Measurements from ENCODE around the gene ZBTB22.
"Not testable (repeated sequence)": the region's sequence is repeated elsewhere in the genome, so short reads cannot be mapped to it uniquely, and the experiment has no call there.

The ZBTB22 gene

GRCh38 chr6:33277663-33278391, 39.7 kb downstream of the ZBTB22 start:
- TF ChIP-seq CTCF (IDR thresholded peaks at IDR 0.05; ENCODE audit: insufficient read depth, low read depth, low read length, missing control alignments) = no peak
- peak; percentile 74 for DNase-seq (ENCODE audit: low read depth)
- H3K4me3 ChIP-seq (ENCODE audit: low read depth, low read length) = peak overlapping the region; percentile 90

- DNase-seq (ENCODE audit: low read depth) = peak; percentile 92
- peak within 1 kb of the TSS; percentile 90 for H3K4me3 ChIP-seq (ENCODE audit: low read depth, low read length)
- TF ChIP-seq CTCF (IDR thresholded peaks at IDR 0.05; ENCODE audit: insufficient read depth, low read depth, low read length, missing control alignments) = peak; percentile 55
These were observed 40.5 kb downstream of the ZBTB22 start, which contains the start of gene B3GALT4 for GRCh38 chr6:33276864-33277662. Gene B3GALT4, plus strand, starts transcription at chr6:33277123. Its CDS starts 297 bp downstream, at chr6:33277420.

DNA sequence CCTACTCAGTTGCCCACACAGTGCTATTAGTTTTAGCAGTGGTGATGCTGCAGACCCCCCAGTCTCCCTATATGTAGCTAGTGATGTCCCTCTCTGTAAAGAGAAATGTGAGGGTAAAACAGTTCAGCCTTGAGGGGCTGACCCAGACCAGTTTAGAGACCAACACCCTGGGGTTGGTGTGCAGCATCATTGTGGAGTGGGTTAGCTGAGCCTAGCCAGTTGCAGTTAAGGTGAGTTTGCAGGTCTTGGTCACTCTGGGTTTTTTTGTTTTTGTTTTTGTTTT, 41.0 kb downstream of the ZBTB22 start:
- peak overlapping the region; percentile 90 for H3K4me3 ChIP-seq (ENCODE audit: low read depth, low read length)
- DNase-seq (ENCODE audit: low read depth) = no peak
- TF ChIP-seq CTCF (IDR thresholded peaks at IDR 0.05; ENCODE audit: insufficient read depth, low read depth, low read length, missing control alignments) = no peak

DNA sequence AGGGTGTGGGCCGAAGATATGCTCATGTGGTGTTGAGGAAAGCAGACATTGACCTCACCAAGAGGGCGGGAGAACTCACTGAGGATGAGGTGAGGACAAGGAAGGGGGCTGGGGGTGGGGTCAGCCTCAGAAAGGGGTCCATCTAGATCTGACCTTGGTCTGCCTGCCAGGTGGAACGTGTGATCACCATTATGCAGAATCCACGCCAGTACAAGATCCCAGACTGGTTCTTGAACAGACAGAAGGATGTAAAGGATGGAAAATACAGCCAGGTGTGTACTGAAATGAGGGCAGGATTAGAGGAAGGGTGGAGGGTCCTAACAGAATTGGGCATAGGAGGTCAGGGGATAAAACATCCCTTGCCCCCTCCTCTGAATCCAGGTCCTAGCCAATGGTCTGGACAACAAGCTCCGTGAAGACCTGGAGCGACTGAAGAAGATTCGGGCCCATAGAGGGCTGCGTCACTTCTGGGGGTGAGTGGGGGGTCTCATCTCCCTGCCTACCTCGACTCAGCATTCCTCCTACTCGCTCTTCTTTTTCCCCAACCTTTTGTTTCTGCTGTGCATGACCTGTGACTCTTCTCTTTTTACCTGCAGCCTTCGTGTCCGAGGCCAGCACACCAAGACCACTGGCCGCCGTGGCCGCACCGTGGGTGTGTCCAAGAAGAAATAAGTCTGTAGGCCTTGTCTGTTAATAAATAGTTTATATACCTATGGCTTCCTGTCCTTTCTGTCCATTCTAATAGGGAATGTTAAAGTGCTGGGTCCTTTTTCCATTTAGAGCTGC, 41.6 kb downstream of the ZBTB22 start:
- H3K4me3 ChIP-seq (ENCODE audit: low read depth, low read length) = peak overlapping the region; percentile 90
- not testable (repeated sequence) for DNase-seq (ENCODE audit: low read depth)

DNA sequence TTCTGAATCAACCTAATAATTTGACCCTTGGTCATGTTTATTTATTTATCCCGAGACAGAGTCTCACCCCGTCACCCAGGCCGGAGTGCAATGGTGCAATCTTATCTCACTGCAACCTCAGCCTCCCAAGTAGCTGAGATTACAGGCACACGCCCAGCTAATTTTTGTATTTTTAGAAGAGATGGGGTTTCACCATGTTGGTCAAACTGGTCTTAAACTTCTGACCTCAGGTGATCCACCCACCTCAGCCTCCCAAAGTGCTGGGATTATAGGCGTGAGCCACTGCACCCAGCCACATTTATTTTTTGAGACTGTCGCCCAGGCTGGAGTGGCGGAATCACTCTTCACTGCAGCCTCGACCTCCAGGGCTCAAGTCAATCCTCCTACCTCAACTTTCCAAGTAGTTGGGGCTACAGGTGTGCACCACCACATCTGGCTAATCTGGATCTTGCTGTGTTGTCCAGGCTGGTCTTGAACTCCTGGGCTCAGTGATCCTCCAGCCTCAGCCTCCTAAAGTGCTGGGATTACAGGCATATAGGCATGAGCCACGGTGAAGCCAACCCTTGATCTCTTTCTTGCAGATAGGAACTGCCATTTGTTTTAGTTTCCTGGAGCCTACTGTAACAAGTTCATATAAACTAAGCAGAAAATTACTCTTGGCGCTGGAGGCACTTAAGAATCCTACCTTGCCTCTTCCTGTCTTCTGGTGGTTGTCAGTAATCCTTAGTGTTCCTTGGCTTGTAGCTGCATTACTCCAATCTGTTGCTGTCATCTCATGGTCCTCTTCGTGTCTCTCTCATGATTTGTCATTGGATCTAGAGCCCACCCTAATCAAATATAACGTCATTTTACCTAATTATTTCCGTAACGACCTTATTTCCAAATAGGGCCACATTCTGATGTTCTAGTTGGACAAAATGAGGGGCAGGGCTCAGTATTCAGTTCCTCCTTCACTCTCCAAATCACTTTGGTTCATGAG, 43.3 kb downstream of the ZBTB22 start:
- DNase-seq (ENCODE audit: low read depth) = no peak
- TF ChIP-seq CTCF (IDR thresholded peaks at IDR 0.05; ENCODE audit: insufficient read depth, low read depth, low read length, missing control alignments) = no peak
- peak overlapping the region; percentile 90 for H3K4me3 ChIP-seq (ENCODE audit: low read depth, low read length)

GRCh38 chr6:33273129-33273923, 44.2 kb downstream of the ZBTB22 start:
- no peak for TF ChIP-seq CTCF (IDR thresholded peaks at IDR 0.05; ENCODE audit: insufficient read depth, low read depth, low read length, missing control alignments)
- peak overlapping the region; percentile 90 for H3K4me3 ChIP-seq (ENCODE audit: low read depth, low read length)
- no peak for DNase-seq (ENCODE audit: low read depth)
